Liver (tissue), 3 donors: ENCODE results near the gene KNTC1.
A peak's percentile ranks its signal among the peaks of the same experiment; 100 is the strongest.

ENCODE experiments used
- RAD21 ChIP-seq, 2 donors: IDR thresholded peaks; 2 replicates each; pipeline ENCODE4 v1.6.1; 2016; ENCODE audit warnings: antibody characterized with exemption in 2 of 2, mild to moderate bottlenecking in 2 of 2
- RXRA ChIP-seq, 2 donors: IDR thresholded peaks; 2 replicates each; pipeline ENCODE4 v1.6.1; 2017 to 2018; ENCODE audit warnings: antibody characterized with exemption in 2 of 2, mild to moderate bottlenecking in 1 of 2
- SP1 ChIP-seq: IDR thresholded peaks from 2 replicates; pipeline ENCODE4 v1.6.1; 2018; ENCODE audit warnings: antibody characterized with exemption, mild to moderate bottlenecking
- TAF1 ChIP-seq: conservative IDR thresholded peaks from 2 replicates; pipeline ENCODE4 v1.6.1; 2016; ENCODE audit warnings: antibody characterized with exemption, mild to moderate bottlenecking
- TF ChIP-seq, protein P1 (sequence below): IDR thresholded peaks from 2 replicates; pipeline ENCODE4 v1.6.1; 2016; ENCODE audit warnings: antibody characterized with exemption
- TF ChIP-seq, protein P2 (sequence below): fragments of 150-350 bp; IDR thresholded peaks from 2 replicates; pipeline ENCODE4 v1.5.1; 2017; ENCODE audit warnings: improper control_type of control experiment, low read depth, low read length; ENCODE audit not compliant: missing input control
- donor health status: healthy.
- donor health status: healthy.

DNA sequence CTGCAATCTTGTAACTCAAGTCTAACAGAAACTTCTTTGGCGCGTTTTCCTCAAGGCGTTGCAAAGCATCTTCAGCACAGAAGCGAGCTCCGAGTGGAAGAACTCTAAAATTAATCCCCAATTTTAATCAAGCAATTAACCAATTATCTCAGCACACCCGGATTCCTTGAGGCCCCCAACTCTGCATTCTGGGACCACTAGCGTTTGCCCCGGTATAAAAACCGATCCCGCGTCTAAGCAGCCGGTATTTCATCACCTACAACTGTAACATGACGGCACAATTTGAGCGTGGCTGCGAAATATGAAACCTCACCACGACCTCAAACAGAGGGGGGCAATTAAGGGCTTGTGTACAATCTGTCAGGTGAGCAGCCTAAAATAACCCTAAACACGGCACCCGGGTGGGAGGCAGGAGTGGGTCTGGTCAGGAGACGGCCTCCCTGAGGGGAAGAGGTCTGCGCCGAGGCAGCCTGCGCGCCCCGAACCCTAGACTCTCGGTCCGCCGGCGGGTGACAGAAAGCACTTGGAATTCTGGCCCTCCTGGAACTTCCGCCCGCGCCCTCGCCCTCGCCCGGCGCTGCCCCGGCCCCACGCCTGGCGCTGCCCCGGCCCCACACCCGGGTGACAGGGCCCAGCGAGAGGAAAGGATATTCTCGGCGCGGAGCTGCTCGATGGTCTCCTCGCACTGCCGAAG lies 26.9 kb upstream of the KNTC1 start:
- TF ChIP-seq, protein P1, sequence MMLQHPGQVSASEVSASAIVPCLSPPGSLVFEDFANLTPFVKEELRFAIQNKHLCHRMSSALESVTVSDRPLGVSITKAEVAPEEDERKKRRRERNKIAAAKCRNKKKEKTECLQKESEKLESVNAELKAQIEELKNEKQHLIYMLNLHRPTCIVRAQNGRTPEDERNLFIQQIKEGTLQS: peak; percentile 56
- TF ChIP-seq RAD21 (IDR thresholded peaks at IDR 0.05): no peak
- TF ChIP-seq, protein P2, sequence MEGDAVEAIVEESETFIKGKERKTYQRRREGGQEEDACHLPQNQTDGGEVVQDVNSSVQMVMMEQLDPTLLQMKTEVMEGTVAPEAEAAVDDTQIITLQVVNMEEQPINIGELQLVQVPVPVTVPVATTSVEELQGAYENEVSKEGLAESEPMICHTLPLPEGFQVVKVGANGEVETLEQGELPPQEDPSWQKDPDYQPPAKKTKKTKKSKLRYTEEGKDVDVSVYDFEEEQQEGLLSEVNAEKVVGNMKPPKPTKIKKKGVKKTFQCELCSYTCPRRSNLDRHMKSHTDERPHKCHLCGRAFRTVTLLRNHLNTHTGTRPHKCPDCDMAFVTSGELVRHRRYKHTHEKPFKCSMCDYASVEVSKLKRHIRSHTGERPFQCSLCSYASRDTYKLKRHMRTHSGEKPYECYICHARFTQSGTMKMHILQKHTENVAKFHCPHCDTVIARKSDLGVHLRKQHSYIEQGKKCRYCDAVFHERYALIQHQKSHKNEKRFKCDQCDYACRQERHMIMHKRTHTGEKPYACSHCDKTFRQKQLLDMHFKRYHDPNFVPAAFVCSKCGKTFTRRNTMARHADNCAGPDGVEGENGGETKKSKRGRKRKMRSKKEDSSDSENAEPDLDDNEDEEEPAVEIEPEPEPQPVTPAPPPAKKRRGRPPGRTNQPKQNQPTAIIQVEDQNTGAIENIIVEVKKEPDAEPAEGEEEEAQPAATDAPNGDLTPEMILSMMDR: no peak
- no peak for TF ChIP-seq TAF1
- peak; percentile 33 to 62 for TF ChIP-seq RXRA (IDR thresholded peaks at IDR 0.05)
- no peak for TF ChIP-seq SP1
